RPMI8226 (cell line): ENCODE measurements around the gene FBXO11.
A peak's percentile ranks its signal among the peaks of the same experiment; 100 is the strongest.

Experiments
- DNase-seq: peaks from one replicate; pipeline ENCODE4 v3.0.0-alpha.2; 2015

FBXO11 gene

DNA sequence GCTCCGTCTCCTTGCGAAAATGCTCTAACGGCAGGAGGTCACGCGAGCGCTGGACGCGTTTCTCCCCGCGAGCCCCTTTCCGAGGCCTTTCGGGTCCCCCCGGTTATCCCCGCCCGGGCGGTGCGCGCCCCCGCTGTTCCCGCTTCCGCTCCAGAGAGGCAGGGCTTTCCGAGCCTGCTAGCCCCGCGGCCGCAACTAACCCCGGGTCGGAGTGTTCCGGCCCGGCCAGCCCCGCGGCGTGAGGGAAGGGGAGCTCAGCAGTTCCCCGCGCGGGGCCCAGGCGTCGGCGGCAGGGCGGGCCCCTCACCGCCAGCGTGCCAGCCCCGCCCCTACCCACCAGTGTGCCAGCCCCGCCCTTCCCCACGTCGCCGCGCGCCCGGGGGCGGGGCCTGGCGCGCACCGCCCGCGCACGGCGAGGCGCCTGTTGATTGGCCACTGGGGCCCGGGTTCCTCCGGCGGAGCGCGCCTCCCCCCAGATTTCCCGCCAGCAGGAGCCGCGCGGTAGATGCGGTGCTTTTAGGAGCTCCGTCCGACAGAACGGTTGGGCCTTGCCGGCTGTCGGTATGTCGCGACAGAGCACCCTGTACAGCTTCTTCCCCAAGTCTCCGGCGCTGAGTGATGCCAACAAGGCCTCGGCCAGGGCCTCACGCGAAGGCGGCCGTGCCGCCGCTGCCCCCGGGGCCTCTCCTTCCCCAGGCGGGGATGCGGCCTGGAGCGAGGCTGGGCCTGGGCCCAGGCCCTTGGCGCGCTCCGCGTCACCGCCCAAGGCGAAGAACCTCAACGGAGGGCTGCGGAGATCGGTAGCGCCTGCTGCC is 123.4 kb downstream of the FBXO11 start, which contains the start of gene MSH6:
TSS of gene MSH6 (plus strand) at position 475 of the 815 bp plus-strand sequence. CDS start at position 564, 89 bp downstream.
- DNase-seq, result peak; percentile 94

DNA sequence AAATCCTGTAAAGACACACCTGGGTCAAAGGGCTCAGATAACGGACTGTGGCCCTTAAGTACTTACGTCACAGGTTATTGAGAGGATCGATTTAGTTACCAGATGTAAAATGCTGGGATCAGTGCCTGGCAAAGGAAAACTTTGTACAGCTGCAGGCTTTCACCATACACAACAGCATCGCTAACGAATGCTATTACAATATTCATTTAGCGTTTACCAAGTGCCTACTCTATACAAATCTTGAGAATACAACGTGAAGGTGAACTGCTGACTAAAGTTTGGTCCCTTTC is 124.0 kb downstream of the FBXO11 start:
- no peak for DNase-seq

DNA sequence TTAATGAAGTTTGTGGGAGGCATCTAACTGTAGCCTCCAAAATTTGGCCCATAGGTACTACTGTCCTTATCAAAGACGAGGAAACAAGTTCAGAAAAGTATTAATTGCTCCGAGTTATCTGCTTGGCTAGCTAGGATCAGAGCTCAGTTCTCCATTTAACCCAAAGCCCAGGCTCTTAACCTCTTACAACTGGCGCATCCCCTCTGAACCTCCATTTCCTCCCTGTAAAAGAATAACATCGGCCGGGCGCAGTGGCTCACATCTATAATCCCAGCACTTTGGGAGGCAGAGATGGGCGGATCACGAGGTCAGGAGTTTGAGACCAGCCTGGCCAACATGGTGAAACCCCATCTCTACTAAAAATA is 126.9 kb downstream of the FBXO11 start:
- no peak for DNase-seq

DNA sequence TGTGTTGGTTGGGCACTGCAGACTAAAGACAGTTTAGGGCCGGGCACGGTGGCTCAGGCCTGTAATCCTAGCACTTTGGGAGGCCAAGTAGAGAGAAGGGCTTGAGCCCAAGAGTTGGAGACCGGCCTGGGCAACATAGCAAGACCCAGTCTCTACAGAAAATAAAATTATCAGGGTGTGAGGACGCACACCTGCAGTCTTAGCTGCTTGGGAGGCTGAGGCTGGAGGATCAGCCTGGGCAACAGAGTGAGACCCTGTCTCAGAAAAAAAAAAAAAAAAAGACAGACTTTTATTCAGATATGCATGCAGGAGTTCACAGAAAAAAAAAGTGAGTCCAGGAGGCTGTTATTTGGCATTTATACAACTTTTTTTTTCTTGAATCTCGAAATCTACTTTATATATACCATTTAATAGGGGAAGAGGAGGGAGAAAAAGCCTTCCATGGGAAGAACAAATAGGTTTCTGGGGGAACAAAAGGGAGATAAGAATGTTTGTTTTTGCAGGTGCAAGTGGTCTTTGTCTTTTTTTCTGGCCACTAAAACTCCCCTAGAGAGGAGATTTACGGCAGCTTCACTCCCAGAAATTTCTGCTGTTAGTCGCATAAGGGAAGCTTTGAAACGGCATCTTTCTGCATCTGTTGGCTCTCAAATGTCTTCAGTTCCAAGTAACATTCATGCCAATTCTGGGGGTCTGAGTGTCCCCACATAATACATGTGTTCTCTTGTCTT is 127.4 kb downstream of the FBXO11 start:
- no peak for DNase-seq

DNA sequence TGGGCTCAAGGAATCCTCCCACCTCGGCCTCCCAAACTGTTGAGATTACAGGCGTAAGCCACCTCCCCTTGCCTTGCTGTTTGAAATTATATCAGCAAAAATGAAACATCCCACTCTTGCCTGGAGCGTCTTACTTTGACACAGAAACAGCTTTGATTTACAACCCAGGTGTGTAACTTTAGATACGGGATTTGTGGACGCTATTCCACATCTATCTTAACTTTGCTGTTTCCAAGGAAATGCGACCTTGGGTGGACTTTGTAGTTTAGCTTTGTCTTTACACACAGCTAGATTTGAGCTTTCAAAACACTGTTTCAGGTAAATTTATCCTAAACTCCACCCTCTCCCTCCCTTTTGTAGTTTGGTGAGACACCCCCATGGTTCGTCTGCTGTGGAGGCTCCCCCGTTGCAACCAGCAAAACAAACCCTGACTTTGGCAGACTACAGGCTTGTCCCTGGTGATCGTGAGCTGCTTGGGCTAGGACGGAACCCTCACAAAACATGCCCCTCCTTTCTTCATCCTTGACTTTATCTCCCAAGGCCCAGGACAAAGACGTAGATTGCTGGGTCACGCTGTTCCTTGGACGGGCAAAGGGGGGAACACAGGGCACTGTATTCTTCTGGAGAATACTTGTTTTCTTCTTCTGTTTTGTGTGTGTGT is 128.9 kb downstream of the FBXO11 start:
- DNase-seq, result no peak

DNA sequence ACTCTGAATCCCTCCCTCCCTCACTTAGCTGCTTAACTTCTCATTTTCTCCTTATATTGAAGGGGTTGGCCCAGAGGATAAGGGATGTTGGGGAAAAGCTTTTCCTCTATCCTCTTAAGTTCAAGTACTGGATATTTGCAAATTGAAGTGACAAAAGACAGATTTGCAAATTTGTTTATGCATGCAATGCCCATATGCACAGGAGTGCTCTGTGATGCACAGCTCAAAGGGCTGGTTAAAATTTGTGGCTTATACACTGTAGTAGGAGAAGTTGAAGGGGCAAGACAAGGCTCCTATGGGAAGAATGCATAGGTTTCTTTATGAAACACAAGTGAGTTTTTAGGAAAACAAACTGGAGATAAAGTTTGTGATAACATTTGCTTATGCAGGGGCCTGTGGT is 131.7 kb downstream of the FBXO11 start:
- no peak for DNase-seq

DNA sequence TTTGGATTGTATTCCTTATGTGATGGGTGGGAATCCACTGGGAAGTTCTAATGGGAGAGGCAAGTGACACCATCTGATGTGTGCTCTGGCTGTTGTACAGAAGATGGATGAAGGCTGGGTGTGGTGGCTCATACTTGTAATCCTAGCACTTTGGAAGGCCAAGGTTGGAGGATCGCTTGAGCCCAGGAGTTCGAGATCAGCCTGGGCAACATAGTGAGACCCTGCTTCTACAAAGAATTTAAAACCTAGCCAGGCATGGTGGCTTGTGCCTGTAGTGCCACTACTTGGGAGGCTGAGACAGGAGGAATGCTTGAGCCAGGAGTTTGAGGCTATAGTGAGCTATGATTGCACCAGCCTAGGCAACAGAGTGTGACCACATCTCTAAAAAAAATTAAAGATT is 134.0 kb downstream of the FBXO11 start:
- DNase-seq, result no peak

DNA sequence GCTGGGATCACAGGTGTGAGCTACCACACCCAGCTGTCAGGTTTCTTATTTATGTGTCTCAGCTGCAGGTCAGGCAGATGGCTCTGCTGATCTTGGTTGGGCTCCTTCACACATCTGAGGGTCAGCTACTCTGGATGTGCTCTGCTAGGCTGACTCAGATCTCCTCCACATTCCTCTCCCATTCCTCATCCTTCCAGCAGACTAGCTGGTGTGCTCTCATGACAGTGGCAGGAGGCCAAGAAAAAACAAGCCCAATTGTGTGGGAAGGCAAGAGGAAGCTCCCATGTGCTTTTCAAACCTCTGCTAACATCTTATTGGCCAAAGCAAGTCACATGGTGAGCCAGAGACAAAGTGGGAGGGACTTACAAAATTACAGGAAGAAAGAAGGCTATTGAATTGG is 135.1 kb downstream of the FBXO11 start:
- peak; percentile 21 for DNase-seq

DNA sequence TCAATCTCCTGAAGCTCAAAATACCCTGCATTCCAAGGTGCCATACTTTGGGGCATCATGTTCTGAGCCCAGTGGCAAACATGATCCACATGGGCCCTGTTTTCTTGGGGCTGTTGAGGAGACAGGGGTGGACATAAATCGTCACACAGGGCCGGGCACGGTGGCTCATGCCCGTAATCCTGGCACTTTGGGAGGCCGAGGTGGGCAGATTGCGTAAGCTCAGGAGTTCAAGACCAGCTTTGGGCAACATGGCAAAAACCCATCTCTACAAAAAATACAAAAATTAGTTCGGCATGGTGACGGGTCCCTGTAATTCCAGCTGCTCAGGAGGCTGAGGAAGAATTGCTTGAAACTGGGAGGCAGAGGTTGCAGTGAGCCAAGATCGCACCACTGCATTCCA is 137.0 kb downstream of the FBXO11 start:
- DNase-seq, result no peak

DNA sequence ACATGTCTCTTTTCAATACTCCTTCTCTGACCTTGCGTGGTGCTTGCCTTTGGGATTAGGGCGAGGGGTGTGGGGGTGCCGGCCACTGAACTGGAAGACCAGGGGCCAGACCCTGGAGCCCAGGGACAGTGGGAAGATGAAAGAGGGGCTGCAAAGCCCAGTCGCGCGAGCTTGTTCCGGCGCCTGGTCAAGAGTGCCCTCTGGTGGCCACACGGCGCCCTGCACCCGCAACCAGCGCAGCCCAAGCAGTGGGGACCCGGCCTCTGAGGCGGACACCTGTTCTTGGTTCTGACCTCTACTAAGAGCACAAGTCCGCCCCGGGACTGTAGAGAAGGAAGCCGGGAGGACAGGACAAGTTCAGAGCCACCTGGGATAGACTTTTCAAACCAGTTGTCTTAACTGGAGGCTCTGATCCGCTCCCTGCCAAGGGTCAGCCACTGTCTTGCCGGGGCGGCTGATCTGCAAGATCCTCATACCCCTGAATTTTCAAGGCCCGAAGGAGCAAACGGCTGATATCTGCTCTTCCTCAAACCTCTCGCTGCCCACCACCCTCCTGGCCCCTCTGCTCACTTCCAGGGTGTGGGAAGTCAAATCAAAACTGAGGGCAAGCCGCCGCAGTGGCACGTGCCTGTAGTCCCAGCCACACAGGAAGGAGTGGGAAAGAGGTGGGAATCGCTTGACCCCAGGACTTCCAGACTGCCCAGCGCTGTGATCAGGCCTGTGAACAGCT is 138.3 kb downstream of the FBXO11 start:
- DNase-seq, result peak; percentile 54

DNA sequence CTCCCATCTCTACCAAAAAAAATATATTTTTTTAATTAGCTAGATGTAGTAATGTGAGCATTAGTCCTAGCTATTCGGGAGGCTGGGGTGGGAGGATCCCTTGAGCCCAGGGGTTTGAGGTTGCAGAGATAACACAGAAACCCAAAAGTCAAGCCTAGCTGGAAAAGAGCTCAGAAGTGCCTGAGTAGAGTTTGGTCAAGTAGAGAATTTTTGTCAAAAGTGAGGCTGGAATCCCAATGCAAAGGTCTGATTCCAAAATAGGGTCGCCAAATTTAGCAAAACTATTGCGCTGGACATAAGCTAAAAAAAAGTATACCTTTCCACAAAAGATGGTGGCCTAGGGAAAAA is 138.8 kb downstream of the FBXO11 start:
- DNase-seq, result no peak

DNA sequence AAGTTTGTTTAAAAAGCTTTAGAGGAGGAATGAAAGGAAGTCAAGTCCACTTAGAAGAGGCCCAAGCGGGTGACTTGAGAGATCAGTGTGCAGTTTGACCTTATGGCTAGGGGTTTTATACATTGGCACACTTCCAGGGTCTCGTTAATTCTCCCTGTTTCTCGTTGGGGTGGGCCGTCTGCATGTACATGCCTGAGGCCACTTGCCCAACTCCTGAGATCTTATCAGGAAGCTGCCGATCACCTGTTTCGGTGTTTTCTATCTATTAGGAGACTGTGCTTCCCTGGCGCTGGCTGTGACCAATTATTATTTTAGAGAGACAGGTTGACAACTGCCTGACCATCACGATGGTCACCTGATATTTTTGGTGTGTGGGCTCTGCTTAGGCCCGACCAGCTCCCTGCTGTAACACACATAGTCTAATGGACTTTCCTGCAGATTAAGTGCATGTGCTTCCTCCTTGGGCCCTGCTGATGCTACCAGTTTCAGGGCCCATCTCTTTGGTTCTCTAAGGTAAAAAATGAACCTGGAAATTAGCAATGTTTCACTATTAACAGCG is 154.4 kb downstream of the FBXO11 start:
- no peak for DNase-seq

DNA sequence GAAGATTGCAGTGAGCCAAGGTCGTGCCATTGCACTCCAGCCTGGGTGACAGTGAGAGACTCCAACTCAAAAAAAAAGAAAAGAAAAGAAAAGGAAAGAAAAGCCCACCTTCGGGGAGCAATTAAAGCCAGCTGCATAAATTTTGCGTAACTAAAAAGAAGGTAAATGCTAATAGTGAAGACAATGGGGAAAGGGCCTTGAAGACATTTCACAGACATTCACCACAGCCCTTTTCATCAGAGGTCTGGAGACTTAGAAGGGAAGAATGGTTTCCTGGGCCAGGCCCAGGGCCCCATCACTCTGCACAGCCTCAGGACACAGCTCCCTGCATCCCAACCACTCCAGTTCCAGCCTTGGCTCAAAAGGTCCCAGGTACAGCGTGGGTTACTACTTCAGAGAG is 158.4 kb downstream of the FBXO11 start:
- no peak for DNase-seq

DNA sequence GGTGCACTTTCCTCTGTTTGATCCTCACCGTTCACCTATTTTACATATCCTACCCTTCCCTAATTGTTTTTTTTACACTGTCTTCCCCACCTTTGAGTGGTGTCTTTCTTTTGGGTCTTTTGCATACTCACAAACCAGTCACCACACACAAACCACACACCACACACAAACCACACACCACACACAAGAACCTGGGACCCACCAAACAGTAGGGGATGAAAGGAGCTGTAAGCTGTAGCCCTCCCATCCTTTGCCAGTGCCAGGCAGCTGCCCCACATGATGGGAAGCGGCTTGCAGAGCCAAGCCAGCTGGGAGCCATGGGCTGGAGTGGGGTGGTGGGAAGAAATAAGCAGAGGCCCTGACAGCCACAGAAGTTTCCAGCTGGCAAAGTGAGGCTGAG is 162.2 kb downstream of the FBXO11 start:
- DNase-seq, result no peak

DNA sequence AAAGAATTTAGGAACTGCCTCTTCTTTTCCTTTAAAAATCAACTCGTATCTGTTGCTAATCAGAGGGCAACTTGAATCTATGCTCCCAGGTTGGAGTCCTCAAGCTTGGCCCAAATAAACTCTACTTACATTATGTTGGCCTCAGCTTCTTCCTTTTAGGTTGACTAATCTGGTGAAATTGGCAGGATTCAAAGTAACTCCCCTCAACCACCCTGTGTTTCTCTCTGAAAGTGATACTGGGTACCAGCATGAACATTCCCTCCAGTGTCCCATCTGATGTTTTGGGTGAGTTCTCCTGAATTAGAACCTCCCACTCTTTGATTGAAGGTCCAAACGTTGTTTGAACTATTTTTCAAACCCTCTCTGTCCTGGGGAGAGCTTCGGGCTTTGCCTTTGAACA is 164.7 kb downstream of the FBXO11 start:
- DNase-seq, result no peak

DNA sequence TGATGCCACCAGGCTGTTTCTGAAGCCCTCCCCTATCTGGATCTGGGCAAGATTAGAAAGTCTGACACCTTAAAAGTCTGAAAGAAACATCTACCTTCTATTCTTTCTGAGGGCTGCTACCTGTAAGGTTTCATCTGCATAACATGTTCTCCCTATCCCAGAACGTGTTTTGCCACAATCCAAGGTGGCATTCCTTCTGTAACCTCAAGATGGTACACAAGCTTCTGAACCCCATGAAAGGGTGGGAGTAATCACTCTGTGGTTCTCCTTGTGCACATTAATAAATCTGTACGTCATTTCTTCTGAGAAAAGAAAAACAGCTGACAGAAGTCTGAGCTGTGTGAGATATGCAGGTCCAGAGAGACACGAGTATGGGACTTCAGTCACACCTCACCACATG is 165.2 kb downstream of the FBXO11 start:
- DNase-seq, result no peak
